Caki2 (cell line): Measurements from ENCODE around the gene PROSER2. TPM values are rescaled to one million over a fixed set of nuclear protein-coding genes. Genes with fewer than 3 reads are reported as not detected.

Experiments
- DNase-seq: peaks from one replicate; pipeline ENCODE4 v3.0.0-alpha.2; 2015; ENCODE audit warnings: low read depth
- in situ Hi-C: cut with HindIII; loops from 2 replicates; pipeline ENCODE4 v1.10.0; 2016; ENCODE audit warnings: low sequenced_read_pairs, low pct_unique_long_range_greater_than_20kb, mixed read lengths
- total RNA-seq: library from RNA; depleted of rRNA; stranded (reverse); fragments of >200 nt; shearing (Covaris generic); gene quantifications from 2 replicates; pipeline ENCODE4 v1.2.3, GENCODE V29; 2014; ENCODE audit warnings: low replicate concordance

The PROSER2 gene
- total RNA-seq, 1 experiment from 2014 or later, result 83.5 TPM

DNA sequence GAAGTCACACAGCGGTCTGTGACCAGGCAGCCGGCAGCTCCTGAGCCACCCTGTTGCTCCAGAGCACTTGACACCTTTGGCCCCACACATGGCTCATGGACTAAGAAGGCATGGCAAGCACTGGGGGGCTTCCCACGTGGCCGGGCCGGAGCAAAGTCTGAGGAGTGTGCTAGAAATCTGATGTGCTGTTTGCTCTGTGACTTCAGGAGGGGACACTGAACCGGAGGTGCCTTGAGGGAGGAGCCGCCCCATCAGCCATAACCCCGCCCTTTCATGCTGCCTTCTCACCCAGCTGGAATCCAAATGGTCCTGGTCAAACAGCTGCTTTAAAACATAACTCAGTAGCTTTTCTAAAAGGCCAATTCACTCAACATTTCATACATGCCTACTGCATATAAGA, 33.5 kb downstream of the PROSER2 start:
- peak; percentile 20 for DNase-seq
- in situ Hi-C loops, result no loop called here

DNA sequence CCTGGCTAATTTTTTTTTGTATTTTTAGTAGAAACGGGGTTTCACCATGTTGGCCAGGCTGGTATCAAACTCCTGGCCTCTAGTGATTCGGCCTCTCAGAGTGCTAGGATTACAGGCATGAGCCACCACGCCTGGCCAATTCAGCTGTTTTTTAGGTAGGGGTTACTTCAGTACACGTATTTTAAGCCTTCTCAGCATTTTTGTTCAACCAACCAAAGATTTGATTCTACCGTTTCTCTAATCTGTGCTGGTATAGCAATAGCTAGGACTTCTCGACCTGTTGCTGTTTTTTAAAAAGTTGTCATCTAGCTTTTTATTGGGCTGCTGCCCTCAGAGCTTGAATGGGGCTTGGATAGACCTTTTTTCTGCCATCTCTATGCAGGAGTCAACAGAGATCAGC, 34.9 kb downstream of the PROSER2 start:
- DNase-seq, result no peak
- in situ Hi-C loops, result no loop called here

DNA sequence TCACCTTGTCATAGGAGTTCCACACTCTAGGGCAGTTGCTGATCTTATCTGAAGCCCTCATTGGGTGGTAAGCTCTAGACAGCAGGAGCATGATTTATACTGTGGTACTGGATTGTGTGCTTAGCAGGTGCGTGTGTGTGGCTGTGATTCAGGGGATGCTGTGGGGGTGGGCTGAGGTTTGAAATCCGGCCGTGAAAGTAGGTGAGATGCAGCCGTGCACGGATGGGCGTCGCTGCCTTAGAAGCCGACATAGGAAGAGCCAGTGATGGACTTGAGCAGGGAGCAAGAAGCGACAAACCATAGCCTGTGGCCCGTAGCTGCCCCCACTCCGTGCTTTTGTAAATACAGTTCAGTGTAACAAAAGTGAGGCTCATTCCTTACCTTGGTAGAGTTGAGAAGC, 38.2 kb downstream of the PROSER2 start:
- DNase-seq, result no peak

DNA sequence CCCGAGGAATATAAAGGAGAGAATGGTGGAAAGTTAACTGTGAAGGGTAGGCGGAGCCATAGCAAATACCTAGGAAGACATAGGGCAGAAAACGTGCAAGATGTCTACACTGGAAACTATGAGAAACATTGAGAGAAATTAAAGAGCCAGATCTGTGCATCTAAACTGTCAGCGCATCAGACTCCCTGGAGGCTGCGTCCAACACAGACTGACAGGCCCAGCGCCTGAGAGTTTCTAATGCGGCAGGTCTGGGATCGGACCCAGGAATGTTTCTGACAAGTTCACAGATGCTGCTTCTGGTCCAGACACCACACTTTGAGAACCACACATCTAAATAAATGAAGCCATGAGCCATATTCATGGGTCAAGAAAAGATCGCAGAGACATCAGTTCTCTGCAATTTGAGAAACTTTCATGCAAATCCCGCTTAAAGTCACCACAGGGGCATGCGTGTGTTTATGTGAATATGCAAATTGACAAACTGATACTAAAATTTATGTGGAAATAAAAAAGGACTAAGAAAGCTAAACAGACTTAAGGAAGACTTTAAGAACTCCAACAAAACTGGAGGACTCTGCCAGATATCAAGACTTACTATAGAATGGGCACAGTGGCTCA, 38.8 kb downstream of the PROSER2 start:
- DNase-seq, result no peak
- in situ Hi-C loops, result no loop called here

More for the DNA sequence above, 38.2 kb downstream of the PROSER2 start:
- in situ Hi-C loops, result no loop called here

DNA sequence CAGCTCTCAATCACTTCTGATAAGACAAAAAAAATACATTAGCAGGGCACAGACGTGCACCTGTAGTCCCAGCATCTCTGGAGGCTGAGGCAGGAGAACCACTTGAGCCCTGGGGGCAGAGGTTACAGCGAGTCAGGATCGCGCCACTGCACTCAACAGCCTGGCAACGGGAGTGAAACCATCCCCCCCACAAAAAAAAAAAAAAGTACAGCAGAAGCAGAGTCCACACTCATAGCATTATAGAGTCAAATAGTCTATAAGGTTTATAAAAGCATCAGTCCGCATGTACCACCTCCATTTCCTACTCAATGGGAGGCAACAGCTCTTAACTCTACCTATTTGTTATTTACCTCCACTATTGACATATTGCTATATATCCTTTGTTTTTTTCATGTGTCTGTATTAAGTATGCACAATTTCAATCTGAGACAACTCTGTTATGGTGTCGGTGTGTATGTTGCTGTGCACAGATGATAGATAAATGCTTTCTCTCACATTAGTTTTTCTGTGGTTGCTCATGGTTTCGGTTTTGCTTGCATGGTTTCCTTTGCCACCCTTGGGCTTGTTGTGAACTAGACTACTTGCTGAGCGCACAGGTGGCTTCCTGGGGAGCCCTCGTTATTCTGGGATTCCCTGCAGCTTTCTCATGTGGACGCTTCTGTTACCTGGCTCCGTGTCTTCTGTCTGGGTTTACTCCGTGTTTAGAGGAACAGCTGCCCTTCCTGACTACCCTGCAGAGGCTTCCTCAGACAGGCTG, 40.4 kb downstream of the PROSER2 start:
- in situ Hi-C loops, result no loop called here

DNA sequence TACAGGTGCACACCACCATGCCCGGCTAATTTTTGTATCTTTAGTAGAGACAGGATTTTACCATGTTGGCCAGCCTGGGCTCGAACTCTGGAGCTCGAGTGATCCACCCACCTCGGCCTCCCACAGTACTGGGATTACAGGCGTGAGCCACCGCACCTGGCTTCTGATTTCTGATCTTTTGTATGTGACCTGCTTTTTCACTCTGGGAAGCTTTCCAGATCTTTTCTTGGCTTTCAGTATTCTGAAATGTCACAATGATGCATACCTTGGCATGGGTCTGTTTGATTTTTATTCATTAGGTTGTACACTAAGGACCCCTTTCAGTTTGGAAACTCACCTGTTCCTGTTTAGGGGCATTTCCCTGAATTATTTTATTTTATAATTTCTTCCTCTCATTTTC, 41.6 kb downstream of the PROSER2 start:
- DNase-seq, result no peak
- in situ Hi-C loops, result no loop called here

More for the DNA sequence above, 40.4 kb downstream of the PROSER2 start:
- no peak for DNase-seq

DNA sequence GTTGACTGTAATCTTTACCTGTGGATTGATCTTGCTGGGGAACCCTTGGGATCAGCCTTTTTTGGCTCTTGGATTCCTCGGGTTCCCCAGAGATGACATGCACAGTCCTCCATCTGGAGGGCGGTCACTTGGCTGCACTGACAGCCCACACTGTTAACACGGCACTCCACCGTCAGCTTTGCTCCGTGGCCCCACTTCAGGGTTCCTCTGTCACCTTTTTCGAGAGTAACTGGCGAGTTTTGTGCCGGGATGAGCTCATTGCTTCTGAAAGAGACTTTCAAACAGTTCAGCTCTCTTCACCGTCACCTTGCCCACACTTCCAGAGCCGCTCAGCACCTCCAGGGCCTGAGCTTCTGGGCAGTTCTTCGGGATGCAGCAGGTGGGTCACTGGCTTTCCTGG, 42.4 kb downstream of the PROSER2 start:
- no peak for DNase-seq
- in situ Hi-C loops, result no loop called here

DNA sequence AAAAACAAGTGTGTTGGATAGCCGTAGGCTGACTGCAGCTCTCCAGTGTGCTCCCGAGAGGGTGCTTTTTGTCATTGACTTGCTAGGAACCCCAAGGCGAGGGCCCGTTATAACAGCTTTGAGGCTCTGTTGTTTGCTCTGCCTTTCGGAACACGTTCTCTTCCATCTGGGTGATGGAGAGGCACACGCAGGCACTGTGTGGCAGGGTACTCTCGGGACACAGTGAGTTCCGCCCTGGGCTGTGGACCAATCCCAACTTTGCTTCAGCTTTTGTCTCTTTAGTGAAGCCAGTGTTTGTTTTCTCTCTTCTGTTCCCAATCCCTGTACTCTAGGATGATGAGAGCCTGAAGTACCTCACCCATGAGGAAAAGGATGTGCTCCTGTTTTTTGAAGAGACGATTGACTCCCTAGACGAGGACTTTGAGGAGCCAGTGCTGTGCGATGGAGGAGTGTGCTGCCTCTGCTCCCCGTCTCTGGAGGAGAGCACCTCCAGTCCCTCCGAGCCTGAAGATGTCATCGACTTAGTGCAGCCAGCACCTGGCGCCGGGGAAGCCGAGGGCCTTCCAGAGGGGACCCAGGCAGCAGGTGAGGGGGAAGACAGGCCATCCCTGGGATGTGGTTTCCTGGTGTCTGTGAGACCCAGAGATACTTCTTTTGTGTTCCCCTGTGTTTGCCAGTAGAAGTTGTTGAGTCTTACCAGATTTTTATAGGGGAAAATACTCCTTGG, 43.2 kb downstream of the PROSER2 start:
- no peak for DNase-seq
- in situ Hi-C loops, result no loop called here

DNA sequence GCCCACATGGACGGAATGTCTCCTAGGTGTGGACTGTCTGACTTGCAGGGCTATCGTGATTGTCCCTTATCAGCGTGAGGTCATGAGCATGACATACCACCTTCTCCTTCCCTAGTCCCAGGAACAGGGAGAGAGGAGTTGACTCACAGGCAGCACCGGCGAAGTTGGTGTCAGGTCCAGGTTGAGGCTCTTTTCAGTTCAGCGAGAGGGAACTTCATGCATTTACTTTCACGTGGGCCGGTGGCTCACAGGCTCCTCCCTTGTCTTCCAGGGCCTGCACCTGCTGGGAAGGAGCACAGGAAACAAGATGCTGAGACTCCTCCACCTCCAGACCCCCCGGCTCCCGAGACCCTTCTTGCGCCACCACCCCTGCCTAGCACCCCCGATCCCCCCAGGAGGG, 46.1 kb downstream of the PROSER2 start:
- in situ Hi-C loops, result no loop called here
- DNase-seq, result no peak

DNA sequence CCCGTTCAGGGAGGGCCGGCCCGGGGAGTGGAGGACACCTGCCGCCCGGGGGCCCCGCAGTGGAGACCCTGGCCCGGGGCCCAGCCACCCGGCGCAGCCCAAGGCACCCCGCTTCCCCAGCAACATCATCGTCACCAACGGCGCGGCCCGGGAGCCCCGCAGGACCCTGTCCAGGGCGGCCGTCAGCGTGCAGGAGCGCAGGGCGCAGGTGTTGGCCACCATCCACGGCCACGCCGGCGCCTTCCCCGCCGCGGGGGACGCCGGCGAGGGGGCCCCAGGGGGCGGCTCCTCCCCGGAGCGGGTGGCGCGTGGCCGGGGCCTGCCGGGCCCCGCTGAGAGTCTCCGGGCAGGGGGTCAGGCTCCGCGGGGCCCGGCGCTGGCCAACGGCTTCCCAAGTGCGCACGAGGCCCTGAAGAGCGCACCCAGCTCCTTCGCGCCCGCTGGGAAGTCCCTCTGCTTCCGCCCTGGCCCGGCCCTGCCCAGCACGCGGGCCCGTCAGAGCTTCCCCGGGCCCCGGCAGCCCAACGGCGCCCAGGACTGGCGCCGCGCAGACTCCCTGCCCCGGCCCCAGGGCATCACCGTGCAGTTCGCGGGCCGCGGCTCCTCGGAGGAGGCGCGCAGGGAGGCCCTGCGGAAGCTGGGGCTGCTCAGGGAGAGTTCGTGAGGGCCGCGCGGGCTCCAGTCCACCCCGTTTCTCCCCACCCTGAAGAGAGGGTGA, 46.7 kb downstream of the PROSER2 start:
- DNase-seq, result no peak
- in situ Hi-C loops, result no loop called here

DNA sequence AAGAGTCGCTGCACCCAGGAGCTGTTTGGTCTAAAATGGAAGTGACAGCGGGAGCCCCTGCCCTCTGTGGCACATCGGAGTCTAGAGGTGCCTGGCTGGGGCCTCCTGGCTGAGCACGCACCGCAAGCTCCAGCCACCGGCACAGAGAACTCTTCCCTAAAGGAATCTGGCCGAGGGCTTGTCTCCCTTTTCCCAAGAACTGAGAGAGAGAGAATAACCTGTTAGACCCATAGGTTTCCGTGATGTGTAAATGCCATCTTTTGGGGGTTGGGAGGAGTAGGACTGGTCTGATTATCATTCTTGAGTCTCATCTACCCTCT, 47.3 kb downstream of the PROSER2 start:
- no peak for DNase-seq
- in situ Hi-C loops, result no loop called here

DNA sequence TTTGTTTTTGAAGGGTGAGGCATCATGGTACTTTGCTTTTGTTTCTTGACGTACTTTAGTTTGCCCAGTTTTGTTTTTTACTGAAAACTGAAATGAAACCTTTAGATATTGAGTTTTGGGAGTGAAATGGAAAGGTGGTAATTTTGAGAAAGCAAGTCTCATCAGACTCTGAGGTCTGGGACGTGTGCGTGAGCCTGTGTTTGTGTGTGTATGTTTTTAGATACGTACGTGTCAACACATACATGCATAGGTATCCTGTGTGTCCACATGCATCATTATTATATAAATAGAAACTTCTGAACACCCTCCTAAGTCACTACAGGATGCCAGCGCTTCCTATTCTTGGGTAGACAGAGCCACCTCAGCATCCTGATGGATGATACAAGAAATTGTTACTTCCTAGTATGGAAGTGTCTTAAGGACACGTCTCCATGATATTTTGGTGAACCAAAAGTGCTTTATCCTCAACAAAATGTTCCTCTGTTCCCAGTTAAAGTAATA, 47.8 kb downstream of the PROSER2 start:
- no peak for DNase-seq
- in situ Hi-C loops, result no loop called here

DNA sequence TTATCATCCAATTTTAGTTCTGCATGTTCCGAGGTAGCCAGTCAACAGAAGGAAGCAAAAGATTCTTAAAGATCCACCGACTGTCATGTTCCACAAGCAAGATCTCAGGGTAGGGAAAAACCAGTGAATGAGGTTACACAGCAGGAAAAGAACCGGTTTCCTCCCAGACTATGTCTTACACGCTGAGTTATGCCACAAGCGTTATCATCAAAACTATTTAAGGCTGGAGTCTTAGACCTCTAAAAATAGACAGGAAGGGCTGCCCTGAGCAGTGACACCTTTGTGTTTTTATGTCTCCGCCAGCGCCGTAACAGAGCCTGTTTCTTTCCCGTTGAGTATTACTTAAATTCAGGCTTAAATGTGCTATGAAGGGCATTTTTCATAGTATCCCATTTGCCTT, 48.3 kb downstream of the PROSER2 start:
- DNase-seq, result no peak
- in situ Hi-C loops, result no loop called here

DNA sequence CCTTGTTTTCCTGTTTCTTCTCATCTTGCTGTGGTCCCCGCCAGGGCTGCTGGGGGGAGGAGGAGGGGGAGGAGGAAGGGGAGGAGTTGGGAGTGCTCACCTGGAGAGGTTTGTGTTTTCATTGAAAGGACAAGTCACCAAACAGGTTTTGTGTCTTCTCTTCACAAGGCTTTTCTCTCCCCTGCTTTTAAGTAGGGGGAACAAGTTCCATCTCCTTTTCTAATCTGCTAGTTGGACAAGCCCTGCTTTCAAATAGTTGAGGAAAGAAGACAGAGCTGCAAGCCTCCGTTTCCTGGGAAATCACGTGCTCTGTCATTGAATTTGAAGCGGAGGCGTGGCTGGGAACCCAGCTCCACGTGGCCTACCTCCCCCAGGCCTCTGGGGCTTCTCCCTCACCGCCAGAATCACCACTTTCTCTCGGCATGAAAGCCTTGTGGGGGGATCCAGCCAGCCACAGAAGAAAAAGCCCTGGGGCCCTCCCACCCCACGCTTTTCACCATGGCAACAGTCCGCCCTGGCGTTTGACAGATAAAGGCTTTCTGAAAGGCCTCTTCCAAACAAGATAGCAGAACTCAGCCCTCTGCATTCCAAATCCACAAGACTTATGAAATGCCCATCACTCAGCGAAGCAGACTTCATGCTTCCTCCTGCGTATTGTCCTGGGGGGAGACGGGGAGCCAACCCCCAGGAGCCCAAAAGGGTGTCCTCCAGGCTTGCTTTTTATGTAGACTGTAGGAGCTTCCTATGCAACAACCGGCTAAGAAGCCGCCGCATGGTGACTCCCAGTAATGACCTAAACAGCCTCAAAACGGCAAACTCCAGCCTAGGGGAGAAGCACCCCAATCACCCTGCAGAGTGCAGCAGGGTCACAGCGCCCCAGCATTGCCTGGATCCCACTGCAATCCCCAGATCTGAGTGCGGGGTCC, 51.7 kb downstream of the PROSER2 start:
- in situ Hi-C loops, result no loop called here
- DNase-seq, result peak; percentile 74

DNA sequence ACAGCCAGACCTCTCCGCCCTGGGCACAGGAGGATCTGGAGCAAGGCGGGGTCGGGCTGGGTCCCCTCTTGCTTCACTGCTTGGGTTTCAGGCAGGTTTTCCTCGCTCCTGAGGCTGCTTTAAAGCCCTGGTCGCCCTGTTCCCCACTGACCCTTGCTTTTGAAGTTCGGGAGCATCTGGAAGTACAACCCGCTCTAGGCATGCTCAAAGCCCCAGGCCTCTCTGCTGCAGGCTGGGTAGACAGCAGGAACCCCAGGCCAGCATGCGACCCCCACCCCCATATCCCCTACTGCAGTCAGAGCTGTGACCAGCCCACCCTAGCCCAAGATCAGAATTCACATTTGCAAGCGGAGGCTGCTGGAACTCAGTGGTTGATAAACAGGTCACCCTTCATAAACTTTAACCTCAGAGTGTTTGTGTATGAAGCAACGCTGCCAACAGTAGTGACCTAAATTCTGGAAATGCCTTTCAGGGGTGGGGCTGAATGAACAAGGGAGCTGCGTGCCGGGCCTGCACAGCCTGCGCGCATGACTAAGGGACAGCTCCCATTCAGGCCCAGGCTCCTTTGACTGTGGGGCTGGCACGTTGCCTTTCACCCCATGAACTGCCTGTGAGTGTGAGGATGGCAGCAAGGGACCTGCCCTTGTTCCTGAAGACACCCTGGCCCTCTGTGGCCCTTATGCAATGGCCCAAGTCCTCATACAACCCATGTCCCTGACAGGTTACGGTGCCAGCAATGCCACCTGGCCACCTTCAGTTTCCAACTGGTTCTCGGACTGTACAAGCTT, 52.5 kb downstream of the PROSER2 start:
- peak; percentile 97 for DNase-seq
- in situ Hi-C loops, result no loop called here

DNA sequence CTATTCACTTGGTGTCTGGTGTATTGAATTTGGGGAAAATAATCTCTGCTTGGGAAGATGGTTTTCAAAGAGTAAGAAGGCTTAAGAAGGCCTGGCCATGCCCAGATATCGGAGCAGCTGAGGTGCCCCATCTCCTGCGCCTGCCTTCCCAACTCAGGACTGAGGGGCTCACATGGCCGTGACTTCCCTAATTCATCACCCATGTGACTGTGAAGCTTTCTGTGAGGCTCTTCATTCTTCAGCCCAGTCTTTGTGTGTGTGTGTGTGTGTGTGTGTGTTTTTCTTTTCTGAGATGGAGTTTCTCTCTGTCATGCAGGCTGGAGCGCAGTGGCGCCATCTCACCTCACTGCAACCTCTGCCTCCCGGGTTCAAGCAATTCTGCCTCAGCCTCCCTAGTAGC, 53.2 kb downstream of the PROSER2 start:
- DNase-seq, result no peak
- in situ Hi-C loops, result no loop called here
